Measurements from ENCODE around the gene AHNAK.

AHNAK gene

GRCh38 chr11:62496676-62497075, 49.9 kb downstream of the AHNAK start:
- DNase-seq (ENCODE audit: low read depth, low spot score) = no peak

GRCh38 chr11:62494246-62494645, 52.4 kb downstream of the AHNAK start:
- DNase-seq (ENCODE audit: low read depth, low spot score) = no peak

GRCh38 chr11:62493801-62494200, 52.8 kb downstream of the AHNAK start:
- no peak for DNase-seq (ENCODE audit: low read depth, low spot score)

GRCh38 chr11:62492586-62492985, 54.0 kb downstream of the AHNAK start:
- no peak for DNase-seq (ENCODE audit: low read depth, low spot score)

GRCh38 chr11:62491571-62492329, 54.9 kb downstream of the AHNAK start:
- no peak for DNase-seq (ENCODE audit: low read depth, low spot score)

- no peak for DNase-seq (ENCODE audit: low read depth, low spot score)
Measured at GRCh38 chr11:62489204-62489603, 57.4 kb downstream of the AHNAK start.

- no peak for DNase-seq (ENCODE audit: low read depth, low spot score)
Measured at GRCh38 chr11:62487738-62488551, 58.7 kb downstream of the AHNAK start.

GRCh38 chr11:62487136-62487535, 59.5 kb downstream of the AHNAK start:
- DNase-seq (ENCODE audit: low read depth, low spot score) = no peak

GRCh38 chr11:62484352-62484751, 62.3 kb downstream of the AHNAK start:
- no peak for DNase-seq (ENCODE audit: low read depth, low spot score)

GRCh38 chr11:62482753-62483152, 63.9 kb downstream of the AHNAK start:
- DNase-seq (ENCODE audit: low read depth, low spot score) = no peak

- DNase-seq (ENCODE audit: low read depth, low spot score) = no peak
Measured at GRCh38 chr11:62479631-62480201, 66.9 kb downstream of the AHNAK start.

GRCh38 chr11:62477927-62478326, 68.7 kb downstream of the AHNAK start:
- DNase-seq (ENCODE audit: low read depth, low spot score) = no peak

GRCh38 chr11:62472063-62472884, 74.3 kb downstream of the AHNAK start:
- DNase-seq (ENCODE audit: low read depth, low spot score) = no peak

- no peak for DNase-seq (ENCODE audit: low read depth, low spot score)
Measured at GRCh38 chr11:62471603-62472002, 75.0 kb downstream of the AHNAK start.

- no peak for DNase-seq (ENCODE audit: low read depth, low spot score)
Measured at GRCh38 chr11:62468577-62468976, 78.0 kb downstream of the AHNAK start.

GRCh38 chr11:62466444-62466843, 80.2 kb downstream of the AHNAK start:
- DNase-seq (ENCODE audit: low read depth, low spot score) = no peak

- no peak for DNase-seq (ENCODE audit: low read depth, low spot score)
Measured at GRCh38 chr11:62464655-62465054, 82.0 kb downstream of the AHNAK start.

GRCh38 chr11:62463121-62463542, 83.5 kb downstream of the AHNAK start:
- DNase-seq (ENCODE audit: low read depth, low spot score) = no peak

- DNase-seq (ENCODE audit: low read depth, low spot score) = no peak
Measured at GRCh38 chr11:62462508-62462892, 84.1 kb downstream of the AHNAK start.

GRCh38 chr11:62461740-62462507, 84.7 kb downstream of the AHNAK start:
- DNase-seq (ENCODE audit: low read depth, low spot score) = no peak

- no peak for DNase-seq (ENCODE audit: low read depth, low spot score)
Measured at GRCh38 chr11:62459080-62459479, 87.5 kb downstream of the AHNAK start.

Data from activated CD4-positive, CD25-positive, alpha-beta regulatory T cell treated with anti-CD3 and anti-CD28 coated beads, Interleukin-2, amount 50 U/mL, for 16 hours (primary cell).